Hippocampal formation (tissue), 2 donors: Measurements from ENCODE around the gene XIST.
A peak's percentile ranks its signal among the peaks of the same experiment; 100 is the strongest.
"Not testable (repeated sequence)": the region's sequence is repeated elsewhere in the genome, so short reads cannot be mapped to it uniquely, and the experiment has no call there.

Experiments
- DNase-seq, 2 donors: peaks; one replicate each; lab custom pipeline; 2025; lab: John Stamatoyannopoulos, UW

XIST gene

DNA sequence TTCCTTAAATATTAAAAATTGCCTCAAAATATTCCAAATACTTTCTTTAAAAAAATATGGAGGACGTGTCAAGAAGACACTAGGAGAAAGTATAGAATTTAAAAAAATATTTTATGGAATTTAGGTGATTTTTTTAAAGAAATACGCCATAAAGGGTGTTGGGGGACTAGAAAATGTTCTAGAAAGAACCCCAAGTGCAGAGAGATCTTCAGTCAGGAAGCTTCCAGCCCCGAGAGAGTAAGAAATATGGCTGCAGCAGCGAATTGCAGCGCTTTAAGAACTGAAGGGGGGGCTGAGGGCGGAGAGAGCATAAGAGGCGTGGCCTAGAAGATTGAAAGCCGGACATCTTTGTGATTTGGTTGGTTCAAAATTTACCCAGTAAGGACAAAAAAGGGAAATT, at the start of gene XIST:
Gene XIST (minus strand): TSS at position 248 of the 400 bp plus-strand sequence.
- peak in 1 of 2 donors; percentile 88 for DNase-seq

DNA sequence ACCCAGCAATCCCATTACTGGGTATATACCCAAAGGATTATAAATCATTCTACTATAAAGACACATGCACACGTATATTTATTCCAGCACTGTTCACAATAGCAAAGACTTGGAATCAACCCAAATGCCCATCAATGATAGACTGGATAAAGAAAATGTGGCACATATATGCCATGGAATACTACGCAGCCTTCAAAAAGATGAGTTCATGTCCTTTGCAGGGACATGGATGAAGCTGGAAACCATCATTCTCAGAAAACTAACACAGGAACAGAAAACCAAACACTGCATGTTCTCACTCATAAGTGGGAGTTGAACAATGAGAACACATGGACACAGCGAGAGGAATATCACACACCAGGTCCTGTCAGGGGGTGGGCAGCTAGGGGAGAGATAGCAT, 45.8 kb upstream of the XIST start:
- DNase-seq, result not testable (repeated sequence)

DNA sequence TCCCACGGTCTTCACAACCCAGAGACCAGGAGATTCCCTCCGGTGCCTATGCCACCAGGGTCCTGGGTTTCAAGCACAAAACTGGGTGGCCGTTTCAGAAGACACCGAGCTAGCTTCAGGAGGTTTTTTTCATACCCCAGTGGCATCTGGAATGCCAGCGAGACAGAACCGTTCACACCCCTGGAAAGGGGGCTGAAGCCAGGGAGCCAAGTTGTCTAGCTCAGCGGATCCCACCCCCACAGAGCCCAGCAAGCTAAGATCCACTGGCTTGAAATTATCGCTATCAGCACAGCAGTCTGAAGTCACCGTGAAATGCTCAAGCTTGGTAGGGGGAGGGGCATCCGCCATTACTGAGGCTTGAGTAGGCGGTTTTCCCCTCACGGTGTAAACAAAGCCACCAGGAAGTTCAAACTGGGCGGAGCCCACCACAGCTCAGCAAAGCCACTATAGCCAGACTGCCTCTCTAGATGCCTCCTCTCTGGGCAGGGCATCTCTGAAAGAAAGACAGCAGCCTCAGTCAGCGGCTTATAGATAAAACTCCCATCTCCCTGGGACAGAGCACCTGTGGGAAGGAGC, 40.1 kb upstream of the XIST start:
- not testable (repeated sequence) for DNase-seq

DNA sequence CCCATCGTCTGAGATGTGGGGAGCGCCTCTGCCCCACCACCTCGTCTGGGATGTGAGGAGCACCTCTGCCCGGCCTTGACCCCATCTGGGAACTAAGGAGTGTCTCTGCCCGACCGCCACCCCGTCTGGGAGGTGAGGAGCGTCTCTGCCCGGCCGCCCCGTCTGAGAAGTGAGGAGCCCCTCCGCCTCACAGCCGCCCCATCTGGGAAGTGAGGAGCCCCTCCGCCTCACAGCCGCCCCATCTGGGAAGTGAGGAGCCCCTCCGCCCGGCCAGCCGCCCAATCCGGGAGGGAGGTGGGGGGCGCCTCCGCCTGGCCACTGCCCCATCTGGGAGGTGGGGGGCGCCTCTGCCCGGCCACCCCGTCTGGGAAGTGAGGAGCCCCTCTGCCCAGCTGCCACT, 29.7 kb upstream of the XIST start:
- not testable (repeated sequence) for DNase-seq

DNA sequence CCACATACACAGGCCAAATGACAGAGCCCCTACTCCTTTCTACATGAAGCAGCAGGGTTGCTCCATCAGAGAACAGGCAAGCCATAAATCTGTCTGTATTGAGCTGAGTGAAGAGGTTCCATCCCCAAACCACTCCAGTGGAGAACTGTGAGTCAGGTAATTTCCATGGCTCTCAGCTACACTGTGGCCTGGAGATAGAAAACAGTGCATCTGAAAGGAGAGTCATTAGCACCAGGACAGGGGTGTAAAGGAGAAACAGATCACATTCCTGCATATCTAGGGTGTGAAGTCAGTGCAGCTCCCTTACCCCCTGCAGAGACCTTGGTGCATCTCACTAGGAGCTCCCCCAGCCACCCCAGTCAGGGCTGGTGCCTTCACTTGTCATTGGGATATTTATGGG, 25.2 kb upstream of the XIST start:
- no peak for DNase-seq

DNA sequence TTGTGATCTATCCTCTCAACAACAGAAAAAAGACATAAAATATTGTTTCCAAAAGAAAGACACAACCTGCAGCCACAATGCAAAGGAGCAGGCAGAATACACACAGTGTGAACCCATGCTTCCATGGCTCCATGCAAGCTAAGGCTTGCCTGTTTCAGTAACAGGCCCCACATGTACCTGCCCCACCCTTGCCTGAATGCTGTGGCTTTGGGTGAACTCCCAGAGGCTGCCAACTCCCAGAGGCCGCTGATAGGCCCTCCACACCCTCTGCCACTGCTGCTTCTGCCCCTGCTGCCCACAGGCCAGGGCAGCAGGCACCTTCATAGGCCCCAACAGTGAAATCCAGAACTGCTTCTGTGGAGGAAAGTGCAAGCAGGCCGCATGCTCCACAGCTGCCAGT, 24.4 kb upstream of the XIST start:
- no peak for DNase-seq

DNA sequence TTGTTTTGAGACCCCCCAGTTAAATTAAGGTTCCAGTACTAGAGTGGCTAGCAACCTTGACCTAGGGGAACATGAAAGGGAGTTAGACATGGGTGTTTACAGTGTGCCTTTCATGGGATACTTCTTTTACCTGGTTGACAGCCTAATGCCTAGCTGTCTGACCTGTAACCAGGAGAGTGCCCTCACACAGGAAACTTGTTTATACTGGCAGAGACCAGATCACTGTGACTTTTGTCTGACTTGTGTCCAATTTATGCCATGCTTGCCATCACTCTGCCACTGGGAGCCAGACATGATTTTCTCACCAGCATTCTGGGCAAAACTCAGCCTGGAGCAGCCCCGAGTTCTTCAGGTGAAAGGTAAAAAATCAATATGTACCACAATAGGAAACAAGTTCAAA, 16.4 kb upstream of the XIST start:
- no peak for DNase-seq

DNA sequence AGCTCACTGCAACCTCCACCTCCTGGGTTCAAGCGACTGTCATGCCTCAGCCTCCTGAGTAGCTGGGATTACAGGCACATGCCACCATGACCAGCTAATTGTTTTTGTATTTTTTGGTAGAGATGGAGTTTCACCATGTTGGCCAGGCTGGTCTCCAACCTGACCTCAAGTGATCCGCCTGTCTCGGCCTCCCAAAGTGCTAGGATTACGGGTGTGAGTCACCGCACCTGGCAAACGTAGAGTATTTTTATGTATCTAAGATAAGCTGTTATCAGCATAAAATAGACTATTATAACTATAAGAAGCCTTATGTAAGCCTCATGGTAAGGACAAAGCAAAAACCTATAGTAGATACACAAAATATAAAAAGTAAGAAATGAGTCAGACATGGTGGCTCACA, 14.6 kb upstream of the XIST start:
- DNase-seq, result no peak

DNA sequence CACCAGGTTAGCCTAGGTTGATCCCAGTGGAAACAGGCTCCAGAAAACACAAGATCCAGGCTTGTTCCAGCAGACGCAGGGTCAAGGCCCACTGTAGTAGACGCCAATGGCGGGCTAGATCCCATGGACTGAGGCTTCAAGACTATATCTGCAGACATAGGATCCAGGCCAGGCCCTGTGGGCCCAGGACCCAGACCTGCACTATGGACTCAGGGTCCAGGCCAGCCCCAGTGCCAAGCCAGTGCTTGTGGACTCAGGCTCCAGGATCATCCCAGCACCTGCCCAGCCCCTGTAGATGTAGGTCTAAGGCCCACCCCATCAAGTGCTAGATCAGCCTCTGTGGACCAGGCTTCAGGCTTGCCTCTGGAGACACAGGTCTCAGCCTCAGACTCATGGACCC, 11.3 kb upstream of the XIST start:
- DNase-seq, result no peak

DNA sequence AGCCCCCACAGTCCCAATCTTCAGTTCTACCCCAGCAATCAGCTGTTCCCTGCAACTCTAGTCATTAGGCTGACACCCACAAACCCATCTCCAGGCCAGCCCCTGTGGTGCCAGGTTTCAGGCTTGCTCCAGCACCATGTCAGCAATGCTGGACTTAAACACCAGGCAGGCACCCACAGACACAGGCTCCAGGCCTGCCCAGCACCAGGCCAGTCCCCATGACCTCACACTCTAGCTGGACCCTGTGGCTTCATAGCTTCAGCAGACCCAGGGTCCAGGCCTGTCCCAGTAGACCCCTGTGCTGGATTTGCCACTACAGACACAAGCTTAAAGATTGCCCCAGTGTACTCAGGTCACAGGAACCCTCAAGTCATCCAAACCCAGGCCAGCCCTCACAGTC, 10.8 kb upstream of the XIST start:
- DNase-seq, result no peak

DNA sequence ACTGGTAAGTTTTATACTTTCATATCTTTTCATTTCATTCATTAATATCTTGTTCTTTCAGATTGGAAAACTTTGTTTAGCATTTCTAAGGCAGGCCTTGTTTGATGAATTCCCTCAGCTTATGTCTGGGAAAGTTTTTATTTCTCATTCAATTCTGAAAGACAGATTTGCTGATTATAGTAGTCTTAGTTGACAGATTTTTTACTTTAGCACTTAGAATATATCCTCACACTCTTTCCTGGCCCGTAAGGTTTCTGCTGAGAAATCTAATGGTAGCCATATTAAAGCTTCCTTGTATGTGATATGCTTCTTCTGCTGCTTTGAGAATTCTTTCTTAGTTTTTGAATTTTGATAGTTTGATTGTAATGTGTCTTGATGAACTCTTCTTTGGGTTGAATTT, 7.1 kb upstream of the XIST start:
- no peak for DNase-seq

DNA sequence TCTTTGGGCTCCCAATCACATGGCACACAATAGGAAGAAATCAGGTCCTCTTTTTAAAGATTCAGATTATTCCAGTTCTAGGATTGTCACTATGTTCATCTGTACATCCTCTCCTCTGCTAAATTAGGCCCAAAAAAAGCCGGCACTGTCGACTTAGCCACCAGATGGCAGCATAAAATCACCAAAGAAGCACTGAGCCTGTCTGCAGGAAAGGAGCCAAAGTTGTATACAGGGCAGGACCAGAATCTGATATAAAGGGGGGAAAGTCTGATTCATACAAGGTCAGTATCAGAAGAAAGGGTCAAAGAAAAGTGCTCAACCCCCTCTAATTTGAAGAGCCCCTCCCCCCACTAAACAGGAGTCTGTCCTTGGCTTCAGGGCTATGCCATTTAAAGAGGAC, 3.0 kb upstream of the XIST start:
- DNase-seq, result peak; percentile 60 to 82

DNA sequence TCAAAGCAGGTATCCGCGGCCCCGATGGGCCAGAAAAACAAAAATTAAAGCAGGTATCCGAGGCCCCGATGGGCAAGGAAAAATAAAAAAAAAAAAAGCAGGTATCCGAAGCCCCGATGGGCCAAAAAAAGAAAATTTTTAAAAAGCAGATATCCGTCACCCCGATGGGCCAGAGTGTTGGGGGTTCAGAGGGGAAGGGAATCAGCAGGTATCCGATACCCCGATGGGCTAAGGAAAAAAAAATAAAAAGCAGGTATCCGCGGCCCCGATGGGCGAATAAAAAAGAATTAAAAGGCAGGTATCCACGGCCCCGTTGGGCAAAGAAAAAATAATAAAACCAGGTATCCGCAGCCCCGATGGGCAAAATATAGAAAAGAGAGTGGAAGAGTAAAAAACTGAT, 492 bp downstream of the XIST start:
- no peak for DNase-seq

DNA sequence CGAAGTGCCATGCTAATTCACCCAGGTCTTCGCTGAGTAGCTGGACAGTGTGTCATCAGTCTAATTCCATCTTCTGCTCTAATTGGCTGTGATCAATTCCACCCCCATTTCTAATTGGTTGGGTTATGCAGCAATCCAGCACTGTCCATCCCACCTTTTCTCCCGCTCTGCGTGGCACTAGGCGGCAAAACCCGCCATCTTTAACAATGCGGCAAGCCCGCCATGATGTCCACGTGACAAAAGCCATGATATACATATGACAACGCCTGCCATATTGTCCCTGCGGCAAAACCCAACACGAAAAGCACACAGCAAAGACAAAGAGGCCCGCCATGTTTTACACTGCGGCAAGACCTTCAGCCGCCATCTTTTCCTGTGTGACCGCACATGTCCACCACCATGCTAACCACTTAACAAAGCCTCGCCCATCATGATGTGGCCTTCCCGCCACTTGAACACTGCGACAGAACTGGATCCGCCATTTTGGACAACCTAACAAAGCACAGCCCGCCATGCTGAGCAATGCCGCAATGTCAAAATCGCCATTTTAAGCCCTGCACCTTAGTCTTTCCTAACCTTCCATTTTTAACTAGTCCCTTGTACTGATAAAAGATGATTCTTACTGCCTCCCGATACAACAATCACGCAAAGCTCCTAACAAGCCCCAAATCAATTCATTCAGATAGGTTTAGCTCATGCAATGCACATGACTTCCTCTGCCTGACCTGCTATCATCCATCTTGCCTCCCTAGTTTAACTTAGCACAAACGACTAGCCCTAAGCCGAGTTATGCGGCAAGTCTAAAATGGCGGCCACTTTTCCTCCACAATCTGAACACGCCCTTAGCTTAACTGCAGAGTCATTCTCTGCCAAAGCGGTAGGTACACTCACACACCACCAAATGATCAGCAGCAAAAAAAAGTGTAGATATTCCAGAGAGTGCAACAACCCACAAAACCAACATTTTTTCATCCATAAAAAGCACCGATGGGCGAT, 1.2 kb downstream of the XIST start:
- peak in 1 of 2 donors; percentile 95 for DNase-seq

DNA sequence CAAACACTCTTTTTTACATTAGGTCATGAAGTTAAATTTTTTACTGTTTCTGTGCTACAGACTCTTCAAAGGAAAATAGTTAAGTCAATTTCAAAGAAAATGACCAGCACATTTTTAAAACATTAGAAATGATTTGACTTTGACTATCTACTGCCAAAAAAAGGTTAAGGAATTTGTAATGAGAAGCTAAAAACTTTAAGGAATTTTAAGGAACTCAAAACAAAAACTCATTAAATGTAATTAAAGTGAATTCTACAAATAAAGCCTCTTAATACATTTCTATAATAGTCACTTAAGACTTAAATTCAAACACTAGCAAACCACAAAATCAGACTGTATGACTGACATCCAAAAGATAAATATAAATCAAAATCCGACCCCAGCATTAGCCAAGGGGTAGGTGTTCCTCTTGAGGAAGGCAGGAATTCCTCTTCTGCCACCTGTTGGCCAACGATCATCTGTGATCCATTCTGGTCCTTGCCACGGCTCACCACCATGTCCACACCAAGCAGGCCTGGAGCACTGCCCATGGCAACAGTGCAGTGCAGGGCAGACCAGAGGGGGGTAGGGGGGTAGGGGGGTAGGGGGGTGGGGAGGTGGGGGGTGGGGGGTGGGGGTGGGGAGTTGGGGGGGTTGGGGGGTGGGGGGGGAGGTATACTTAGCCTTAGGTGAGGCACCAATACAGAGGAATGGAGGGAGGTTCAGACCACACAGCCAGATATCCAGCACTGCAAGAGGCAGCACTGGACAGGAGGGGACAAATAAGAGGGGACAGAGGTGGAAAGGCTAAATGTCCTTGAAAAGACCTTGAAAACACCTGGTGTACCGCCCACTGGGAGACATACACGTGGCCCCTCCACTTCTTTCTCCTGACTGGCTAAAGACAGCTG, 2.1 kb downstream of the XIST start:
- no peak for DNase-seq

DNA sequence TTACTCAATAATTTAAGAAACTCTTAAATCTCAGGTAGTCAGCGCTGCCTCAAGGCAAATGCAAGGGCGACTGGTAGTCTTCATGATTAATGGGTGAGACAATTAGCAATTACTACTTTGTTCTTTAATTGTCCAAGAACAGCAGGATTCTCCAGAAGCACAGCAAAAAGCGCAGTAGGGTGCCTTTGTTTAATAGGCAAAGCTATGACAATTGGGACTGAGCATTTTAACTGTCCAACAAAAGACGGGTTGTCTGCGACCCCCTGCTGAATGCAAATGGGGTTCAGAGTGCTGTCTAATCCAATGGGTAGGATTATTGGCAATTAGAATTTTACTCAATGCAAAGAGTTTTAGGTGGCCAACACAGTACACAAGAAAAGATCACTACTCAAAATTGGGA, 3.4 kb downstream of the XIST start:
- no peak for DNase-seq

DNA sequence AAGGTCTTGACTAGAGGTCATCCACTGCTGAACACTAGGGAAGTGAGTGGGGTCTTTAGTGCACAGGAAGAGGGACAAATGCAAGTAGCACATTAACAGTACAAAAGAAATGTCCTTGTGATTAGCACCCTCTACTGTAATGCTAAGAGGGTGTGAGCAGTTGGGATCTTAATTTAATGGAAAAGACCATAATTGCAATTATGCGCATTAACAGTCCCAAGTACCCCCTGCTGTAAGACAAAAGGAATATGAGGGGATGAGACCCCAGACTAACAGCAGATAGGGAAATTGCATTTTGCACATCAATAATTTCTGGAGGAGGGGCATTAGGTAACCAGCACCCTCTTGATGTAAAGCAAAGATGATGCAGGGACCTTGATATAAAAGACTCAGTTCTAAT, 4.5 kb downstream of the XIST start:
- DNase-seq, result no peak

DNA sequence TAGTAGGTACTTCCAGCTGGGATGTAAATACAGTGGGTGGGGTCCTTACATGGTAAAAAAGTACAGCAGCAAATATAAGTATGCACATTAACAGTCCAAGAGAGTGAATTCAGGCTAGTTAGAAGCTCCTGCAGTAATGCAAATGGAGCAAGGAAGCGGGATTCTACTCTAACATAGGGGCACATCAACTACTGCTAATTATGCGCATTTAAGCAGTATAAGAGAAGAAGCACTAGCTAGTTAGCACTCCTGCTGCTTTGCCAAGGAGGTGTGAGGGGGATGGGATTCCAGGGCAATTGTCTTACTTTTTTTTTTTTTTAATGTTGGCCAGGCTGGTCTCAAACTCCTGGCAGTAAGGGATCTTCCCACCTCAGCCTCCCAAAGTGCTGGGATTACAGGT, 5.4 kb downstream of the XIST start:
- DNase-seq, result no peak

DNA sequence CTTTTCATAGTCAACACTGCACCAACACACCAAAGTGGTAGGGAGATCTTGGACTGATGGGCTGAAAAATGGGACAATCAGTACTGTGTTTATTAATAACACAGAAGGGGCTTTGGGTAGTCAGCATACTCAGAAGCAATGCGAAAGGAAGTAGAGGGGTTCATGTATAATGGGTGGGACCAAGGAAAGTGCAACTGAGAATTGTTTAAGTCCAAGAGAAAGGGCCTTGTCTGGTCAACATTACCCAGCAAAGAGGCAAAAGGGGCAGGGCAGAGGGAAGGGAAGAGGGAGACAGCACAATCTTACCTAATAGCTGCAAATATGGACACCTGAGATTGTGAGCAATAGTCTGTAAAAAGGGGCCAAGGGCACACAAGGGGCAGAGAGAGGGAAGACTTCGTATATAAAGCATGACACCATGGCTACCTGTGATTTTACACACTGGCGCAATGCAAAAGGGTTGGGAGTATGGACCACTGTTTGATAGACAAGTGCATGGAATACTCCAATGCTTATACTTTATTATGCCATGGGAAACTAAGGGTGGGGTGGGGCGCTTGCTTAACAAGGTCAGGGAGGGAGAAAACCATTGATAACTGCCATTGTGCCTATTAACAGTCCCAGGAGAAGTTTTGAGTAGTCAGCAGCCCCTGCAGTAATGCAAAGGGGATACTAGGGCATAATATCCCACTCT, 9.8 kb downstream of the XIST start:
- no peak for DNase-seq

DNA sequence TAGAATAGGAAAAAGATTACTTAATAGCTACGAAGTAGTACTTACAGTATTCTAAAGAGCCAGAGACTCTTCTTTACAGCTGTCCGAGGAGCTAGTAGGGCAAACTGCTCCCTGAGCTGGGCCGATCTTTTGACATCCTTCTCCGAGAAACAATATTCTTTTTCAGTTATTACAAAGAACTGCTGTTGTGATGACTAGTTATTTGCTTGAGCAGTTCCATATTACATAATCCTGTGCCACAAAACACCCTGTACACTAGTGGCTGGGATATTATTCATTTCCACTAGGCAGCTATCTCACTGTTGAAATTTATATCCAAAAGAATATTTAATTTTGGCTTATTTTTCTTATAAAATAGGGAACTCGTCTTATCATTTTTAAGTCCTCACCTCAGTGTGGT, 11.2 kb downstream of the XIST start:
- DNase-seq, result no peak

DNA sequence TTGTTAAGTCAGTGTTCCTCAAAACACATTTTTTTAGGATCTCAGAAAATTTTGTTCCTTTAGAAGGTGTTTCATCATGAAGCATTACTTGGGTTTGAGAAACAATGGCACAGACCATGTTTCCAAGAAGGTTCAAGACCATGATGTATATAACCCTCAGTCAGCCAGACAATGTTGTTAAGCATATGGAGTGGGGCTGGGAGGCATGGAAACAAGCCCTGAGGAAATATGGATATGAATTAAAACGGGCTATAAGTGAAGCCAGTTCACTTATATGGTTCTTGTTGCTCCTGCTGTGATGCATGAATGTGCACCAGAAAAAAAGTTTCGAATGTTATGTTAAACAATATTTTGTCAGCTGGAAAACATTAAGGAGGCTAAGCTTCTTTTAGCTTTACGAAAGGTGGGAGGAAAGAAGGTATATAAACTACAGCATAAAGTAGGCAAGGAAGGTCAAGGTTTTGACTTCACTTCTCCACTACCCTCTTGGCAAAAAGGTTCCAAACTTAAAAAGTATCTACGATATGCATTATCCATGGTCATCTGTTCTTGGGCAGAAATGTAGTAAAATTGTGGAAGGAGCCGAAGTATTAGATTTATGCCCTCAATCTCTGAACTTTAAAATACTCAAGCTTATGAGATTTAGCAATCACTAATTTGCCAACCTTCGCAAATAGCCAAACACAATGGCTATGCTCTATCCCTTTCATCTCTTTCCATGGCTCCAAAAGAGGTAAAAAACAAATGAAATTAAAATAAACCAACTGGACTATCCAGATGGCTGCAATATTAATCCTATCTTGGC, 12.2 kb downstream of the XIST start:
- no peak for DNase-seq
